ENCODE measurements around the gene UGGT1. TPM values are rescaled to one million over a fixed set of nuclear protein-coding genes. Genes with fewer than 3 reads are reported as not detected.

UGGT1 gene
- total and polyA plus RNA-seq, 2 donors (not counting 3 experiments of a cell fraction or from before 2014, with no cell fraction given), result 27.6 to 83.2 TPM

DNA sequence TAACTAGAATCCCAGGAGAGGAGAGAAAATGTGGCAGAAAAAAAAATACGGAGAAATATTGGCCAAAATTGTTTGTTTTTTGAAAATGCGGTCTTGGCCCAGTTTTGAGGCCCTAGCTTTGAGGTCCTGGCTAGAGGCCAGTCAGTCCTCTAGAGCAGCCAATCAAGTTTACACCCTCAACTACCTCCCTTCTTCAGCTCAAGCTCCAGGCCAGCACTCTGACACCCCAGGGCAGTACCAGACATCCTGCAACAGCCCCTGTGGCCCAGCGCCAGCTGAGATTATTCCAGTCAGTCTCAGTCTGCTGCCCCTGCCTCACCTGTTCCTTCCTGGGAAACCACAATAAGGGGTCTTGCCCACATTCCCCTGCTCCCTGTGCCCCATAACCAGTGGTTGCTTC lies 107.7 kb downstream of the UGGT1 start:
- Histone ChIP-seq H3K9me1 (replicated peaks; ENCODE audit: control insufficient read depth, extremely low read depth, insufficient read depth, low read length) (no peaks in the 10 kb centered on the region), H3K27ac (ENCODE audit: insufficient read depth, low read depth, low read length) (no peak overlapping the region), H3K4me1 (ENCODE audit: control insufficient read depth, extremely low read depth, insufficient read depth, low read length) (peaks cover 17% of the 10 kb centered on the region), H3K9me3 (replicated peaks; ENCODE audit: control insufficient read depth, insufficient read depth, low read length) (no peaks in the 10 kb centered on the region), H4K20me1 (replicated peaks; ENCODE audit: control insufficient read depth, extremely low read depth, insufficient read depth, low read length) (no peaks in the 10 kb centered on the region), H3K27me3 (ENCODE audit: control insufficient read depth in 2 of 2, insufficient read depth in 2 of 2, low read length in 2 of 2) (no peaks in the 10 kb centered on the region), H3K36me3 (ENCODE audit: control insufficient read depth in 2 of 2, extremely low read depth in 1 of 2, insufficient read depth in 2 of 2, low read length in 2 of 2) (no peaks in the 10 kb centered on the region), H3K4me3 (replicated peaks in 1 of 3; ENCODE audit: insufficient read depth in 1 of 3, low read depth in 1 of 3, low read length in 3 of 3) (no peak overlapping the region), H3K79me2 (ENCODE audit: control insufficient read depth, insufficient read depth, low read length) (no peaks in the 10 kb centered on the region), H2AFZ (ENCODE audit: low read depth, low read length) (no peak overlapping the region), H3K4me2 (ENCODE audit: insufficient read depth, low read length) (no peak overlapping the region), H3K9ac (replicated peaks; ENCODE audit: extremely low read depth, insufficient read depth, low read length) (no peak overlapping the region)
- ChIA-PET CTCF (no interaction called here), POLR2A (no interaction called here)
- intact Hi-C loops (cut with micrococcal nuclease), result no loop called here
- TF ChIP-seq EZH2 (IDR thresholded peaks at IDR 0.05; ENCODE audit: borderline replicate concordance, low read depth, low read length, severe bottlenecking) (no peak), JUN (IDR thresholded peaks at IDR 0.05; ENCODE audit: borderline replicate concordance, insufficient read depth, insufficient read length, low read depth) (no peak), MYC (IDR thresholded peaks at IDR 0.05; ENCODE audit: low read depth, low read length) (no peak), FOS (IDR thresholded peaks at IDR 0.05; ENCODE audit: borderline replicate concordance, insufficient read depth, low read length) (no peak), POLR2AphosphoS5 (IDR thresholded peaks at IDR 0.05; ENCODE audit: insufficient read depth, low read depth, low read length) (no peak), GATA2 (IDR thresholded peaks at IDR 0.05; ENCODE audit: insufficient read depth, insufficient read length, low read depth, low read length) (no peak), POLR2A (IDR thresholded peaks at IDR 0.05; ENCODE audit: low read depth, low read length) (no peak)
- TF ChIP-seq, protein P1, sequence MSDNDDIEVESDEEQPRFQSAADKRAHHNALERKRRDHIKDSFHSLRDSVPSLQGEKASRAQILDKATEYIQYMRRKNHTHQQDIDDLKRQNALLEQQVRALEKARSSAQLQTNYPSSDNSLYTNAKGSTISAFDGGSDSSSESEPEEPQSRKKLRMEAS (IDR thresholded peaks at IDR 0.05; ENCODE audit: insufficient read depth, insufficient read length), result no peak
- TF ChIP-seq, protein P2, sequence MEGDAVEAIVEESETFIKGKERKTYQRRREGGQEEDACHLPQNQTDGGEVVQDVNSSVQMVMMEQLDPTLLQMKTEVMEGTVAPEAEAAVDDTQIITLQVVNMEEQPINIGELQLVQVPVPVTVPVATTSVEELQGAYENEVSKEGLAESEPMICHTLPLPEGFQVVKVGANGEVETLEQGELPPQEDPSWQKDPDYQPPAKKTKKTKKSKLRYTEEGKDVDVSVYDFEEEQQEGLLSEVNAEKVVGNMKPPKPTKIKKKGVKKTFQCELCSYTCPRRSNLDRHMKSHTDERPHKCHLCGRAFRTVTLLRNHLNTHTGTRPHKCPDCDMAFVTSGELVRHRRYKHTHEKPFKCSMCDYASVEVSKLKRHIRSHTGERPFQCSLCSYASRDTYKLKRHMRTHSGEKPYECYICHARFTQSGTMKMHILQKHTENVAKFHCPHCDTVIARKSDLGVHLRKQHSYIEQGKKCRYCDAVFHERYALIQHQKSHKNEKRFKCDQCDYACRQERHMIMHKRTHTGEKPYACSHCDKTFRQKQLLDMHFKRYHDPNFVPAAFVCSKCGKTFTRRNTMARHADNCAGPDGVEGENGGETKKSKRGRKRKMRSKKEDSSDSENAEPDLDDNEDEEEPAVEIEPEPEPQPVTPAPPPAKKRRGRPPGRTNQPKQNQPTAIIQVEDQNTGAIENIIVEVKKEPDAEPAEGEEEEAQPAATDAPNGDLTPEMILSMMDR (IDR thresholded peaks at IDR 0.05; ENCODE audit: extremely low read depth in 1 of 2, insufficient read depth in 1 of 2, low read depth in 1 of 2, low read length in 2 of 2), result no peak
- FAIRE-seq (no peak), DNase-seq (ENCODE audit: low read depth, low spot score) (no peak)
- dilution Hi-C loops (cut with MboI; ENCODE audit: extremely low pct_ligation_motif_present, low sequenced_read_pairs), result no loop called here
- BruUV-seq (replicated peaks), result no TSS peak

All from endothelial cell of umbilical vein (primary cell).